GF-D8 (cell line): Measurements from ENCODE around the gene UBE2QL1.
"Not testable (repeated sequence)": the region's sequence is repeated elsewhere in the genome, so short reads cannot be mapped to it uniquely, and the experiment has no call there.

Source experiments
- DNase-seq: peaks from one replicate; lab custom pipeline; 2025; lab: John Stamatoyannopoulos, UW

UBE2QL1 gene

GRCh38 chr5:6497262-6497661 is 48.6 kb downstream of the UBE2QL1 start:
- no peak for DNase-seq

GRCh38 chr5:6498968-6499367 is 50.3 kb downstream of the UBE2QL1 start:
- DNase-seq = no peak

- DNase-seq = no peak
These were observed 53.0 kb downstream of the UBE2QL1 start for GRCh38 chr5:6501701-6502100.

- no peak for DNase-seq
These were observed 53.8 kb downstream of the UBE2QL1 start for GRCh38 chr5:6502421-6502820.

- no peak for DNase-seq
These were observed 54.7 kb downstream of the UBE2QL1 start for GRCh38 chr5:6503342-6503741.

- DNase-seq = no peak
These were observed 56.2 kb downstream of the UBE2QL1 start for GRCh38 chr5:6504677-6505415.

- no peak for DNase-seq
These were observed 56.7 kb downstream of the UBE2QL1 start for GRCh38 chr5:6505416-6505755.

- DNase-seq = no peak
These were observed 57.3 kb downstream of the UBE2QL1 start for GRCh38 chr5:6505783-6506557.

GRCh38 chr5:6506611-6507010 is 58.0 kb downstream of the UBE2QL1 start:
- no peak for DNase-seq

GRCh38 chr5:6508931-6509330 is 60.3 kb downstream of the UBE2QL1 start:
- DNase-seq = no peak

GRCh38 chr5:6510132-6510531 is 61.5 kb downstream of the UBE2QL1 start:
- DNase-seq = no peak

- no peak for DNase-seq
These were observed 62.3 kb downstream of the UBE2QL1 start for GRCh38 chr5:6510973-6511372.

- not testable (repeated sequence) for DNase-seq
These were observed 67.2 kb downstream of the UBE2QL1 start for GRCh38 chr5:6515812-6516211.

- no peak for DNase-seq
These were observed 68.2 kb downstream of the UBE2QL1 start for GRCh38 chr5:6516823-6517222.

GRCh38 chr5:6517510-6517909 is 68.9 kb downstream of the UBE2QL1 start:
- DNase-seq = no peak

- no peak for DNase-seq
These were observed 69.8 kb downstream of the UBE2QL1 start for GRCh38 chr5:6518298-6519057.

GRCh38 chr5:6520201-6520600 is 71.5 kb downstream of the UBE2QL1 start:
- DNase-seq = no peak

- DNase-seq = no peak
These were observed 73.7 kb downstream of the UBE2QL1 start for GRCh38 chr5:6522331-6522730.

GRCh38 chr5:6522923-6523322 is 74.3 kb downstream of the UBE2QL1 start:
- no peak for DNase-seq

- DNase-seq = no peak
These were observed 76.8 kb downstream of the UBE2QL1 start for GRCh38 chr5:6525422-6525821.

GRCh38 chr5:6525910-6526309 is 77.3 kb downstream of the UBE2QL1 start:
- no peak for DNase-seq

- DNase-seq = no peak
These were observed 79.2 kb downstream of the UBE2QL1 start for GRCh38 chr5:6527749-6528455.
